Ascending aorta (tissue), 2 donors: ENCODE measurements around the gene KCNS1. TPM values are rescaled to one million over a fixed set of nuclear protein-coding genes. Genes with fewer than 3 reads are reported as not detected.
A peak's percentile ranks its signal among the peaks of the same experiment; 100 is the strongest.

Experiments used
- DNase-seq, 2 donors: peaks; one replicate each; pipeline ENCODE4 v3.0.0-alpha.2; 2019; ENCODE audit warnings: low spot score in 2 of 2
- H3K27ac ChIP-seq, 2 donors: fragments of 200-600 bp; sonication (generic); one replicate each; pipeline ENCODE4 v1.5.1; 2016 to 2017; ENCODE audit warnings: mild to moderate bottlenecking in 1 of 2
- H3K27me3 ChIP-seq: fragments of 200-600 bp; sonication (generic); one replicate; pipeline ENCODE4 v1.5.1; 2017
- H3K36me3 ChIP-seq, 2 donors: fragments of 200-600 bp; sonication (generic); one replicate each; pipeline ENCODE4 v1.5.1; 2016
- H3K4me1 ChIP-seq, 2 donors: fragments of 200-600 bp; sonication (generic); one replicate each; pipeline ENCODE4 v1.5.1; 2016 to 2017; ENCODE audit warnings: mild to moderate bottlenecking in 1 of 2
- H3K4me3 ChIP-seq, 2 donors: fragments of 200-600 bp; sonication (generic); one replicate each; pipeline ENCODE4 v1.5.1; 2016 to 2017; ENCODE audit warnings: mild to moderate bottlenecking in 1 of 2
- H3K9me3 ChIP-seq, 2 donors: fragments of 200-600 bp; sonication (generic); one replicate each; pipeline ENCODE4 v1.5.1; 2016
- intact Hi-C: fragments of 100-400 bp; cut with DNase I; formaldehyde crosslinking; loops from one replicate; pipeline ENCODE4 v1.15.1; 2023
- total RNA-seq: library from RNA; depleted of rRNA; stranded (reverse); fragments of >200 nt; gene quantifications from one replicate; pipeline ENCODE4 v1.1.0, GENCODE V29; 2016
- TF ChIP-seq, protein P1 (sequence below), 3 experiments: fragments of 200-600 bp in 2 of 3; fragments of 450-650 bp in 1 of 3; sonication (generic) in 2 of 3; IDR thresholded peaks; one replicate each; pipeline ENCODE4 v1.5.1; 2016 to 2019; ENCODE audit warnings: antibody characterized with exemption in 3 of 3, mild to moderate bottlenecking in 1 of 3, moderate library complexity in 1 of 3

Gene KCNS1
- total RNA-seq, 1 donor from 2014 or later = not detected

- intact Hi-C loops = no loop called here
- Histone ChIP-seq H3K36me3 (peaks cover 0 to 4% of the 10 kb centered on the region in 2 donors), H3K4me1 (no peaks in the 10 kb centered on the region), H3K27me3 (no peaks in the 10 kb centered on the region), H3K27ac (no peak overlapping the region), H3K4me3 (no peak overlapping the region), H3K9me3 (no peaks in the 10 kb centered on the region)
- no peak for DNase-seq
- TF ChIP-seq, protein P1, sequence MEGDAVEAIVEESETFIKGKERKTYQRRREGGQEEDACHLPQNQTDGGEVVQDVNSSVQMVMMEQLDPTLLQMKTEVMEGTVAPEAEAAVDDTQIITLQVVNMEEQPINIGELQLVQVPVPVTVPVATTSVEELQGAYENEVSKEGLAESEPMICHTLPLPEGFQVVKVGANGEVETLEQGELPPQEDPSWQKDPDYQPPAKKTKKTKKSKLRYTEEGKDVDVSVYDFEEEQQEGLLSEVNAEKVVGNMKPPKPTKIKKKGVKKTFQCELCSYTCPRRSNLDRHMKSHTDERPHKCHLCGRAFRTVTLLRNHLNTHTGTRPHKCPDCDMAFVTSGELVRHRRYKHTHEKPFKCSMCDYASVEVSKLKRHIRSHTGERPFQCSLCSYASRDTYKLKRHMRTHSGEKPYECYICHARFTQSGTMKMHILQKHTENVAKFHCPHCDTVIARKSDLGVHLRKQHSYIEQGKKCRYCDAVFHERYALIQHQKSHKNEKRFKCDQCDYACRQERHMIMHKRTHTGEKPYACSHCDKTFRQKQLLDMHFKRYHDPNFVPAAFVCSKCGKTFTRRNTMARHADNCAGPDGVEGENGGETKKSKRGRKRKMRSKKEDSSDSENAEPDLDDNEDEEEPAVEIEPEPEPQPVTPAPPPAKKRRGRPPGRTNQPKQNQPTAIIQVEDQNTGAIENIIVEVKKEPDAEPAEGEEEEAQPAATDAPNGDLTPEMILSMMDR (IDR thresholded peaks at IDR 0.05) = no peak
Measured at GRCh38 chr20:45047581-45048119, 53.3 kb downstream of the KCNS1 start.

DNA sequence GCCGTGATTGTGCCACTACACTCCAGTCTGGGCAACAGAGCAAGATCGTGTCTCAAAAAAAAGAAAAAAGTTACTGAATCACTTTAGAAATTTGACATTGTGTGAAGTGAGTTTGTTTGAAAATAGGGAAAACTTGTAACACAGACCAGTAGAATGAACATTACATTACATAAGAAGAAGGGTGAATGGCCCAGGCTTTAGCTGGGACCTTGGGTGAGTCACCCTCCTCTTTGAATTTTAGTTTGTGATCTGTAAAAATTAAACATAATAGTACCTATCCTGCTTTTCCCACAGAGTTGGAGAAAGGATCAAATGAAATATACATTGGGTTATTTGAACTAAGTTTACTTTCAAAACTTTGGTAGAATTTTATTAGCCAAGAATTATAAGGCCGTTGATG lies 56.3 kb downstream of the KCNS1 start:
- Histone ChIP-seq H3K4me1 (no peaks in the 10 kb centered on the region), H3K36me3 (peaks cover 0 to 4% of the 10 kb centered on the region in 2 donors), H3K4me3 (no peak overlapping the region), H3K9me3 (no peaks in the 10 kb centered on the region), H3K27me3 (no peaks in the 10 kb centered on the region), H3K27ac (no peak overlapping the region)
- TF ChIP-seq, protein P1 (IDR thresholded peaks at IDR 0.05) = no peak
- intact Hi-C loops = loop anchor here (2.0 kb wide), 2 partner anchors 52 to 246 kb away; no protein-coding TSS in a partner anchor
- no peak for DNase-seq

DNA sequence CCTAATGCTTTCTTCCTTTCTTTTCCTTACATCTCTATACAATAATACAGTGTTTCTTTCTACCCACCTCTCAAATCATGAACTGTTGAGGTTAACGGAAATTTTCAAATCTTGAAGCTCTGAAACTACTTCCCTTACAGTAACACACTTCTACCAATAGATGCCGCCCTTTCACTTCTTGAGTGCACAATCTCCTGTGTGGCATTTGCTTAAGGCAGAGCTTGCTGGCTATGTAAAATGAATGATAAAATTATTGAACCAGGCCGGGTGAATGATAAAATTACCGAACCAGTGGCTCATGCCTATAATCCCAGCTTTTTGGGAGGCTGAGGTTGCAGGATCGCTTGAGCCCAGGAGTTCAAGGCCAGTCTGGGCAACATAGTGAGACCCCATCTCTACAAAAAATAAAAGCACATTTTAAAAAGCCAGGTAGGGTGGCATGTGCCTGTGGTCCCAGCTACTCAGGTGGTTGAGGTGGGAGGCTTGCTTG lies 56.8 kb downstream of the KCNS1 start:
- Histone ChIP-seq H3K27me3 (no peaks in the 10 kb centered on the region), H3K9me3 (no peaks in the 10 kb centered on the region), H3K36me3 (peaks cover 0 to 4% of the 10 kb centered on the region in 2 donors), H3K27ac (no peak overlapping the region), H3K4me3 (no peak overlapping the region), H3K4me1 (no peaks in the 10 kb centered on the region)
- no peak for DNase-seq
- intact Hi-C loops = loop anchor here (2.0 kb wide), 2 partner anchors 53 to 247 kb away; no protein-coding TSS in a partner anchor
- TF ChIP-seq, protein P1 (IDR thresholded peaks at IDR 0.05) = peak; percentile 33 to 90 (median 82)

DNA sequence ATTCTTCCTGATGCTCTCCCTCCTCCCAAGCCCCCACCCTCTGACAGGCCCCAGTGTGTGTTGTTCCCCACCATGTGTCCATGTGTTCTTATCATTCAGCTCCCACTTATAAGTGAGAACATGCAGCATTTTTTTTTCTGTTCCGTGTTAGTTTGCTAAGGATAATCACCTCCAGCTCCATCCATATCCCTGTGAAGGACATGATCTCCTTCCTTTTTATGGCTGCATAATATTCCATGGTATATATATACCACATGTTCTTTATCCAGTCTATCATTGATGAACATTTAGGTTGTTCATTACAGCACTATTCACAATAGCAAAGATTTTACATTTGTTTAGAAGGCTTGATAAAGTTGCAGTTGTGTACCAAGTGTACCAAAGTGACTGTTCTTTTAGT lies 57.9 kb downstream of the KCNS1 start:
- no peaks in the 10 kb centered on the region for H3K9me3 ChIP-seq
- H3K27me3 ChIP-seq = no peaks in the 10 kb centered on the region
- no peak overlapping the region for H3K4me3 ChIP-seq
- H3K27ac ChIP-seq = no peak overlapping the region
- no peak for DNase-seq
- peaks cover 0 to under 1% of the 10 kb centered on the region in 2 donors for H3K4me1 ChIP-seq
- TF ChIP-seq, protein P1 (IDR thresholded peaks at IDR 0.05) = no peak
- intact Hi-C loops = no loop called here
- peaks cover 0 to 4% of the 10 kb centered on the region in 2 donors for H3K36me3 ChIP-seq

Other genes starting within 250 kb of the KCNS1 start
- 50.4 TPM for gene YWHAB, start 215.4 kb downstream of the KCNS1 start, total RNA-seq
- gene PABPC1L, start 191.1 kb downstream of the KCNS1 start, total RNA-seq = 22.9 TPM
- gene TOMM34, start 140.7 kb downstream of the KCNS1 start, total RNA-seq = 11.1 TPM
- gene STK4, start 134.6 kb downstream of the KCNS1 start, total RNA-seq = 20.6 TPM
- gene WFDC5, start 14.0 kb upstream of the KCNS1 start, total RNA-seq = not detected
- gene WFDC12, start 23.3 kb upstream of the KCNS1 start, total RNA-seq = not detected
- not detected for gene PI3, start 73.8 kb upstream of the KCNS1 start, total RNA-seq
- gene SEMG1, start 105.9 kb upstream of the KCNS1 start, total RNA-seq = not detected
- not detected for gene SEMG2, start 120.2 kb upstream of the KCNS1 start, total RNA-seq
- gene SLPI, start 153.4 kb upstream of the KCNS1 start, total RNA-seq = 223 TPM
- gene RBPJL, start 205.7 kb upstream of the KCNS1 start, total RNA-seq = not detected
- gene MATN4, start 207.2 kb upstream of the KCNS1 start, total RNA-seq = 0.21 TPM
- 63.8 TPM for gene SDC4, start 247.3 kb upstream of the KCNS1 start, total RNA-seq